SK-N-SH (cell line): Measurements from ENCODE around the gene CCDC169. TPM values are rescaled to one million over a fixed set of nuclear protein-coding genes. Genes with fewer than 3 reads are reported as not detected.

Experiments used
- CTCF ChIA-PET: fragments of 300-600, 350-600 bp; formaldehyde crosslinking; extraction: SDS; loops from one replicate; lab custom pipeline; 2021; lab: Yijun Ruan, JAX
- POLR2A ChIA-PET: fragments of 350-600 bp; sonication (Branson Sonifier 250); formaldehyde crosslinking; extraction: SDS; loops from one replicate; lab custom pipeline; 2020; ENCODE audit warnings: antibody characterized with exemption, inconsistent platforms; lab: Yijun Ruan, JAX
- DNase-seq: peaks from one replicate; pipeline ENCODE4 v3.0.0; 2012
- H2AFZ ChIP-seq: fragments of 200-600 bp; sonication (generic); 2 replicates; pipeline ENCODE4 v1.8.1; 2016; ENCODE audit warnings: antibody characterized with exemption, mild to moderate bottlenecking, low read depth
- H3F3A ChIP-seq: fragments of 200-600 bp; sonication (generic); replicated peaks from 2 replicates; pipeline ENCODE3; 2016; ENCODE audit warnings: antibody characterized with exemption, mild to moderate bottlenecking; ENCODE audit not compliant: insufficient read depth
- H3K27ac ChIP-seq, 2 experiments: fragments of 200-500 bp in 1 of 2; fragments of 200-600 bp in 1 of 2; sonication (Bioruptor generic) in 1 of 2; sonication (generic), shearing (Covaris generic) in 1 of 2; 2 replicates each; pipeline versions ENCODE4 v1.5.1 to v1.6.1; 2014 to 2016; ENCODE audit warnings: low read depth in 2 of 2, inconsistent platforms in 1 of 2, low read length in 1 of 2, mild to moderate bottlenecking in 1 of 2, mixed read lengths in 1 of 2
- H3K27me3 ChIP-seq: fragments of 200-600 bp; sonication (generic), shearing (Covaris generic); 2 replicates; pipeline ENCODE4 v1.6.1; 2016; ENCODE audit warnings: mixed run types; ENCODE audit not compliant: insufficient read depth
- H3K36me3 ChIP-seq, 2 experiments: fragments of 200-500 bp in 1 of 2; fragments of 200-600 bp in 1 of 2; sonication (Bioruptor generic) in 1 of 2; sonication (generic) in 1 of 2; replicated peaks in 1 of 2; 2 replicates each; pipeline versions ENCODE3 to v1.5.1; 2014 to 2016; ENCODE audit warnings: low read length in 1 of 2, mild to moderate bottlenecking in 1 of 2; ENCODE audit not compliant: insufficient read depth in 2 of 2, control insufficient read depth in 1 of 2
- H3K4me1 ChIP-seq, 2 experiments: fragments of 200-500 bp in 1 of 2; fragments of 200-600 bp in 1 of 2; sonication (Bioruptor generic) in 1 of 2; sonication (generic), shearing (Covaris generic) in 1 of 2; 2 replicates each; pipeline versions ENCODE4 v1.5.1 to v1.6.1; 2014 to 2016; ENCODE audit warnings: low read depth in 1 of 2, low read length in 1 of 2, mixed run types in 1 of 2; ENCODE audit not compliant: insufficient read depth in 2 of 2, control insufficient read depth in 1 of 2
- H3K4me2 ChIP-seq: fragments of 200-600 bp; sonication (generic), shearing (Covaris generic); 2 replicates; pipeline ENCODE4 v1.6.1; 2017; ENCODE audit warnings: mixed run types
- H3K4me3 ChIP-seq, 2 experiments: fragments of 200-500 bp in 1 of 2; fragments of 200-600 bp in 1 of 2; sonication (Bioruptor generic) in 1 of 2; sonication (generic), shearing (Covaris generic) in 1 of 2; 2 replicates each; pipeline versions ENCODE4 v1.5.1 to v1.8.1; 2014 to 2016; ENCODE audit warnings: low read depth in 2 of 2, inconsistent platforms in 1 of 2, low read length in 1 of 2, mild to moderate bottlenecking in 1 of 2, mixed read lengths in 1 of 2, moderate library complexity in 1 of 2
- H3K79me2 ChIP-seq: fragments of 200-600 bp; sonication (generic); 2 replicates; pipeline ENCODE4 v1.8.1; 2017; ENCODE audit warnings: mild to moderate bottlenecking; ENCODE audit not compliant: insufficient read depth
- H3K9ac ChIP-seq: fragments of 200-600 bp; sonication (generic); 2 replicates; pipeline ENCODE4 v1.6.1; 2017; ENCODE audit warnings: mixed run types
- H3K9me2 ChIP-seq: fragments of 200-600 bp; sonication (generic); 2 replicates; pipeline ENCODE4 v1.6.1; 2017; ENCODE audit warnings: mixed run types
- H3K9me3 ChIP-seq: fragments of 200-600 bp; sonication (generic); 2 replicates; pipeline ENCODE4 v1.6.1; 2017; ENCODE audit warnings: mixed run types, mild to moderate bottlenecking, moderate library complexity
- H4K20me1 ChIP-seq: fragments of 200-600 bp; sonication (generic); 2 replicates; pipeline ENCODE4 v1.6.1; 2017; ENCODE audit warnings: mild to moderate bottlenecking, mixed run types; ENCODE audit not compliant: insufficient read depth
- ELF1 ChIP-seq: IDR thresholded peaks from 2 replicates; pipeline ENCODE4 v1.4.0; 2012
- FOSL2 ChIP-seq: IDR thresholded peaks from 2 replicates; pipeline ENCODE4 v1.4.0; 2012; ENCODE audit warnings: low read depth, mild to moderate bottlenecking, moderate library complexity, borderline replicate concordance
- FOXJ3 ChIP-seq: sonication (generic); formaldehyde crosslinking; IDR thresholded peaks from 2 replicates; pipeline ENCODE4 v1.5.1; 2020; ENCODE audit warnings: mild to moderate bottlenecking, missing genetic modification reagents
- FOXM1 ChIP-seq: IDR thresholded peaks from 2 replicates; pipeline ENCODE4 v1.4.0; 2012; ENCODE audit warnings: low read depth, mild to moderate bottlenecking
- GATA2 ChIP-seq: sonication (generic); formaldehyde crosslinking; IDR thresholded peaks from 2 replicates; pipeline ENCODE4 v1.5.0; 2020; ENCODE audit warnings: mild to moderate bottlenecking, missing genetic modification reagents
- JUND ChIP-seq: IDR thresholded peaks from 2 replicates; pipeline ENCODE4 v1.4.0; 2012
- NRF1 ChIP-seq: IDR thresholded peaks from 2 replicates; pipeline ENCODE4 v1.6.1; 2012; ENCODE audit warnings: low read depth, mild to moderate bottlenecking, low read length
- RAD21 ChIP-seq: IDR thresholded peaks from 2 replicates; pipeline ENCODE4 v1.6.1; 2012; ENCODE audit warnings: mild to moderate bottlenecking, low read length
- RCOR1 ChIP-seq: fragments of 150-350 bp; IDR thresholded peaks from 2 replicates; pipeline ENCODE4 v1.6.1; 2017; ENCODE audit warnings: antibody characterized with exemption, low read length
- RFX5 ChIP-seq: IDR thresholded peaks from 2 replicates; pipeline ENCODE4 v1.6.1; 2012; ENCODE audit warnings: mild to moderate bottlenecking, improper control_type of control experiment, low read length
- SIN3A ChIP-seq: IDR thresholded peaks from 2 replicates; pipeline ENCODE4 v1.6.1; 2012; ENCODE audit warnings: low read depth, mild to moderate bottlenecking, low read length, moderate library complexity, borderline replicate concordance
- TAF1 ChIP-seq: IDR thresholded peaks from 2 replicates; pipeline ENCODE4 v1.6.1; 2012; ENCODE audit warnings: low read depth, mild to moderate bottlenecking, low read length, moderate library complexity, borderline replicate concordance
- TCF12 ChIP-seq: IDR thresholded peaks from 2 replicates; pipeline ENCODE4 v1.4.0; 2012
- TEAD4 ChIP-seq: IDR thresholded peaks from 2 replicates; pipeline ENCODE4 v1.4.0; 2012; ENCODE audit warnings: mild to moderate bottlenecking, borderline replicate concordance; ENCODE audit not compliant: insufficient read depth
- polyA plus RNA-seq, 3 experiments: library from polyadenylated mRNA; depleted of rRNA; stranded (reverse); fragments of >200 nt; gene quantifications; 2 replicates each; pipeline ENCODE4 v1.2.3, GENCODE V29; 2012
- TF ChIP-seq, protein P1 (sequence below): fragments of 150-350 bp; IDR thresholded peaks from 2 replicates; pipeline ENCODE4 v1.6.1; 2017; ENCODE audit warnings: antibody characterized with exemption, low read length, low read depth, borderline replicate concordance
- TF ChIP-seq, protein P2 (sequence below): fragments of 150-350 bp; IDR thresholded peaks from 2 replicates; pipeline ENCODE4 v1.6.1; 2016; ENCODE audit warnings: mild to moderate bottlenecking, low read depth, low read length
- TF ChIP-seq, protein P3 (sequence below): IDR thresholded peaks from 2 replicates; pipeline ENCODE4 v1.4.0; 2012; ENCODE audit warnings: low read depth, borderline replicate concordance

The CCDC169 gene
- polyA plus RNA-seq, 1 of the 3 experiments (the other 2 are of a cell fraction): 1.8 TPM

DNA sequence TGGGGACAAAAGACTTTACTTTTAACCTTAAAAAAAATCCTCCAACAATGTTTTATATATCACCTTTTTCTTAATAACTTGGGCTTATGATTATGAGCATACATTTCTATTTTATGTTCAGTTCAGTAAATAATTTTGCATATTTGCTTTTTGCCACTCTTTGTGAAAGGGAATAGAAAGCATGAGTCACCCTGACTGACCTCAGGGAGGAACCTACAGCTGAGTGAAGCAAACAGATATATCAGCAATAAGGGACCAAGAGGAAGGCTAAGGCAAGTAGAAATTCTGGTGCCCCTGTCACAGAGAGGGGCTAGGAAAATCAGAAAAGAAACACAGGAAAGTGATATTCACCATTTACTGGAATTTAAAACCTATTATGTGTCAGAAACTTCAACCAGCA is 46.1 kb downstream of the CCDC169 start:
- no peak overlapping the region for H3K27ac ChIP-seq
- CTCF ChIA-PET: interaction anchor here (2.3 to 4.4 kb wide), 2 partner anchors 23 to 272 kb away, joined by 11 to 16 read pairs; no protein-coding TSS in a partner anchor
- no peaks in the 10 kb centered on the region for H3K9me2 ChIP-seq
- H3K9me3 ChIP-seq: no peaks in the 10 kb centered on the region
- DNase-seq: no peak
- H3K4me2 ChIP-seq: no peak overlapping the region
- H3K4me1 ChIP-seq: no peaks in the 10 kb centered on the region
- H3K27me3 ChIP-seq: no peaks in the 10 kb centered on the region
- H3F3A ChIP-seq: no peaks in the 10 kb centered on the region
- TF ChIP-seq TCF12: no peak
- no peak for TF ChIP-seq TAF1
- TF ChIP-seq, protein P1, sequence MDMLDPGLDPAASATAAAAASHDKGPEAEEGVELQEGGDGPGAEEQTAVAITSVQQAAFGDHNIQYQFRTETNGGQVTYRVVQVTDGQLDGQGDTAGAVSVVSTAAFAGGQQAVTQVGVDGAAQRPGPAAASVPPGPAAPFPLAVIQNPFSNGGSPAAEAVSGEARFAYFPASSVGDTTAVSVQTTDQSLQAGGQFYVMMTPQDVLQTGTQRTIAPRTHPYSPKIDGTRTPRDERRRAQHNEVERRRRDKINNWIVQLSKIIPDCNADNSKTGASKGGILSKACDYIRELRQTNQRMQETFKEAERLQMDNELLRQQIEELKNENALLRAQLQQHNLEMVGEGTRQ: no peak
- no peak for TF ChIP-seq JUND
- no peak for TF ChIP-seq ELF1
- no peak for TF ChIP-seq FOSL2
- no peak for TF ChIP-seq GATA2 (CRISPR knock-in tag)
- no peak for TF ChIP-seq FOXJ3
- TF ChIP-seq RFX5: no peak
- no peak for TF ChIP-seq TEAD4
- no peak for TF ChIP-seq RCOR1
- TF ChIP-seq RAD21: no peak
- no peak for TF ChIP-seq NRF1
- TF ChIP-seq SIN3A: no peak
- no peak for TF ChIP-seq FOXM1
- TF ChIP-seq, protein P2, sequence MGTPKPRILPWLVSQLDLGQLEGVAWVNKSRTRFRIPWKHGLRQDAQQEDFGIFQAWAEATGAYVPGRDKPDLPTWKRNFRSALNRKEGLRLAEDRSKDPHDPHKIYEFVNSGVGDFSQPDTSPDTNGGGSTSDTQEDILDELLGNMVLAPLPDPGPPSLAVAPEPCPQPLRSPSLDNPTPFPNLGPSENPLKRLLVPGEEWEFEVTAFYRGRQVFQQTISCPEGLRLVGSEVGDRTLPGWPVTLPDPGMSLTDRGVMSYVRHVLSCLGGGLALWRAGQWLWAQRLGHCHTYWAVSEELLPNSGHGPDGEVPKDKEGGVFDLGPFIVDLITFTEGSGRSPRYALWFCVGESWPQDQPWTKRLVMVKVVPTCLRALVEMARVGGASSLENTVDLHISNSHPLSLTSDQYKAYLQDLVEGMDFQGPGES: no peak
- TF ChIP-seq, protein P3, sequence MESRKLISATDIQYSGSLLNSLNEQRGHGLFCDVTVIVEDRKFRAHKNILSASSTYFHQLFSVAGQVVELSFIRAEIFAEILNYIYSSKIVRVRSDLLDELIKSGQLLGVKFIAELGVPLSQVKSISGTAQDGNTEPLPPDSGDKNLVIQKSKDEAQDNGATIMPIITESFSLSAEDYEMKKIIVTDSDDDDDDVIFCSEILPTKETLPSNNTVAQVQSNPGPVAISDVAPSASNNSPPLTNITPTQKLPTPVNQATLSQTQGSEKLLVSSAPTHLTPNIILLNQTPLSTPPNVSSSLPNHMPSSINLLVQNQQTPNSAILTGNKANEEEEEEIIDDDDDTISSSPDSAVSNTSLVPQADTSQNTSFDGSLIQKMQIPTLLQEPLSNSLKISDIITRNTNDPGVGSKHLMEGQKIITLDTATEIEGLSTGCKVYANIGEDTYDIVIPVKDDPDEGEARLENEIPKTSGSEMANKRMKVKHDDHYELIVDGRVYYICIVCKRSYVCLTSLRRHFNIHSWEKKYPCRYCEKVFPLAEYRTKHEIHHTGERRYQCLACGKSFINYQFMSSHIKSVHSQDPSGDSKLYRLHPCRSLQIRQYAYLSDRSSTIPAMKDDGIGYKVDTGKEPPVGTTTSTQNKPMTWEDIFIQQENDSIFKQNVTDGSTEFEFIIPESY: no peak
- TF ChIP-seq, all 33 proteins: peak for 0
- Histone ChIP-seq H3K4me3 (no peak overlapping the region), H3K9ac (no peak overlapping the region), H2AFZ (no peak overlapping the region), H3K79me2 (no peaks in the 10 kb centered on the region), H3K36me3 (no peaks in the 10 kb centered on the region), H4K20me1 (no peaks in the 10 kb centered on the region)
- POLR2A ChIA-PET: no interaction called here
